AG09319 (cell line): Measurements from ENCODE around the gene PRKCB.

ENCODE experiments used
- DNase-seq: peaks from one replicate; pipeline ENCODE4 v3.0.0-alpha.2; 2010; ENCODE audit warnings: low read depth; ENCODE audit errors: extremely low read depth
- CTCF ChIP-seq: IDR thresholded peaks from 2 replicates; pipeline ENCODE4 v1.5.1; 2011; ENCODE audit warnings: low read depth, mild to moderate bottlenecking, inconsistent platforms, low read length, moderate library complexity

The PRKCB gene

DNA sequence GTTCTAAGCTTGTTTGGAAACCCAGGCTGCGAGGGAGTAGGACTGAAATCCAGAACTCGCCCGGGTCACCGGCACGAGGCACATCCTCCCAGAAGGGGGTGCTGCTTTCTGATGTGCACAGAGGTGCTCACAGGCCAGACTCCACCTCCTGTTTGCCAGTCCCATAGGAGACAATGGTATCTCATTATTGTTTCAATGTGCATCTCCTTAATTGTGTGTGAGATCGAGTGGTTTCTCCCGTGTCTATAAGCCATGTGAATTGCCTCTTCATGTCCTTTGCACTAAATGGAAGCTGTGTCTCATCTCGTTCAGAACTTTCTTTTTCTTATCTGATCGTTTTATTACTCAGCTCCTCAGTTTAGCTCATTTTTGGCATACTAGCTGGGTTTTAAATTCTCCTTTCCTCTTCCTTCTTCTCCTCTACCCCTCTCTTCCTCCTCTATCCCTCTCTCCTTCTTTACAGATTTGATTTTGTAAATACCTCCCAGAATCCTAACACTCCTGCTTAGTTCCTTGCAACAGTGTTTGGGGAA is 32.1 kb upstream of the PRKCB start:
- DNase-seq: no peak
- peak; percentile 29 for TF ChIP-seq CTCF

- no peak for TF ChIP-seq CTCF
- no peak for DNase-seq
Observed at GRCh38 chr16:23807028-23807427, 28.8 kb upstream of the PRKCB start.

- no peak for TF ChIP-seq CTCF
- DNase-seq: no peak
Observed at GRCh38 chr16:23821467-23821866, 14.3 kb upstream of the PRKCB start.

DNA sequence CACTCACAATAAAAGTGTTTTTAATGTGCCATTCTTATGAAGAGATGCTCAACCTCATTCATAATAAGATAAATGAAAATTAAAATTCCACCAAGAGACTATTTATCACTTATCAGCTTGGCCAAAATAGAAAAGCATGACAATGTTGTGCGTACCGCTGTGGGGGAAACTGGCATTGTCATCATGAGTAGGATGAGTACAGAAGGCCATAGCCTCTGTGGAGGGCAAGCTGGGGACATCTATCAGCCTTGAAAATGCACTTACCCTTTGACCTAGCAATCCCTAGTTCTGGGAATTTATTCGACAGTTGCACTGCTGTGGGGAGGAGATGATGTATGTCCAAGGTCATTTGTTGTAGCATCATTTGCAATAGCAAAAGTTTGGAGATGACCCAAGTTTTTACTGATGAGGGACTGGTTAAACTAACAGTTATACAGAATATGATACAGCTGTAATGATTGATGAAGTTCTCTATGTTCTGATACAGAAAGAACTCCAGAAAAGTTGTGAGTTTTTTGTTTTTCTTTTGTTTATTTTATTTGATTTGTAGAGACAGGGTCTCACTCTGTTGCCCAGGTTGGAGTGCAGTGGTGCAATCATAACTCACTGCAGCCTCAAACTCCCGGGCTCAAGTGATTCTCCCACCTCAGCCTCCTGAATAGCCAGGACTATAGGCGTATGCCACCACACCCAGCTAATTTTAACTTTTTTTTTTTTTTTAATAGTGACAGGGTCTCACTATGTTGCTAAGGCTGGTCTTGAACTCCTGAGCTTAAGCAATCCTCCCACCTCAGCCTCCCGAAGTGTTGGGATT is 13.7 kb upstream of the PRKCB start:
- DNase-seq: no peak
- no peak for TF ChIP-seq CTCF

DNA sequence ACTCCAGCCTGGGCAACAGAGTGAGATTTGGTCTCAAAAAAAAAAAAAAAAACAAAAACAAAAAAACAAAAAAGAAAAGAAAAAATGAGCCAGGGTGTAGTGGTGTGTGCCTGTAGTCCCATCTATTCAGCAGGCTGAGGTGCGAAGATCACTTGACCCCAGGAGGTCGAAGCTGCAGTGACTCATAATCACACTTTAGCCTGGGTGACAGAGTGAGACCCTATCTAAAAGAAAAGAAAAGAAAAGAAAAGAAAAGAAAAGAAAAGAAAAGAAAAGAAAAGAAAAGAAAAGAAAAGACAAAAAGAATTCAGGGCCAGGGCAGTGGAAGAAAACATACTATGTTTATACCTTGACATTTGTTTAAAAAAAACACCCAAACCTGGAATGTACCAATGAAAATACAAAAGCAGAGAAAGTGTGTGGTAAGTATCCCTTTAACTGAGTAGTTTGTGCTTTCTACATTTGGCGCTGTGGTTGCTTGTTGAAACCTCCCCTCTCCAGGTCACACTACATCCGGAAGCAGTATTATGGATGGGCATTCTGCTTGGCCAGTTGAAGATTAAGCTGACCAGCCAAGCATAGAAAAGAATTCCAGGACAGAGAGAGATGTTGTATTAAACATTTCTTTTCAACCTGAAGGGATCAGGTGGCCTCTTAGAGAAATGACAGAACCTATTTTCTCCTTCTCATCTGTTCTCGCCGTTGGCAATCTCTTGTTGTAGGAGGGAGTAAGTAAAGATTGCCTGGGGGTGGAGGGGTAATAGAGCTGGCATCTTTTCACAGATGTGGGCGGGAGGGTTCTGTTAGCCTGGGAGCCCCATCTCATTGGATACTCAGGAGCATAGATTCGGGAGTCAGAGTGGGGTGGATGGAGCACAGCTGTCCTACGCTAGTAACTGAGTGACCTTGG is 12.1 kb upstream of the PRKCB start:
- no peak for TF ChIP-seq CTCF
- no peak for DNase-seq

- TF ChIP-seq CTCF: no peak
Observed at GRCh38 chr16:23824909-23825308, 10.9 kb upstream of the PRKCB start.

More at GRCh38 chr16:23824909-23825308, 10.9 kb upstream of the PRKCB start:
- DNase-seq: no peak
